HCT116 (cell line): ENCODE results near the gene APOBEC3B. TPM values are rescaled to one million over a fixed set of nuclear protein-coding genes. Genes with fewer than 3 reads are reported as not detected.
"Not testable (repeated sequence)": the region's sequence is repeated elsewhere in the genome, so short reads cannot be mapped to it uniquely, and the experiment has no call there.

Experiments used
- ATAC-seq: fragments of 200-7000 bp; cut with Tn5 transposase; 2 replicates; pipeline ENCODE4 v1.9.1; 2020; ENCODE audit warnings: mild to moderate bottlenecking, moderate library complexity
- BruUV-seq: library from RNA; stranded (reverse); fragments of 400-500 nt; replicated peaks from 2 replicates; lab custom pipeline; 2021; lab: Mats Ljungman, UMichigan
- CTCF ChIA-PET: fragments of 300-600 bp; sonication (Branson Sonifier 250); formaldehyde crosslinking; loops from one replicate; lab custom pipeline; 2021; ENCODE audit warnings: antibody characterized with exemption; lab: Charles Lee
- POLR2A ChIA-PET: fragments of 300-600, 350-600 bp; sonication (Branson Sonifier 250); formaldehyde crosslinking; loops from one replicate; lab custom pipeline; 2021; ENCODE audit warnings: antibody characterized with exemption; lab: Charles Lee
- RAD21 ChIA-PET, 2 experiments: fragments of 300-600 bp; sonication (Branson Sonifier 250); formaldehyde crosslinking; loops; one replicate each; lab custom pipeline; 2023; ENCODE audit warnings: low total read pairs in 2 of 2; ENCODE audit not compliant: uncharacterized antibody in 2 of 2, unreplicated experiment in 2 of 2, low non-redundant PET in 1 of 2; lab: Charles Lee
- DNase-seq: peaks from one replicate; pipeline ENCODE4 v3.0.0-alpha.2; 2010; ENCODE audit warnings: low read depth, low spot score
- H2AFZ ChIP-seq: fragments of 200-600 bp; shearing (Covaris generic), sonication (generic); 2 replicates; pipeline ENCODE4 v1.6.1; 2017; ENCODE audit warnings: low read depth, mixed run types, mixed read lengths, antibody characterized with exemption, low read length; ENCODE audit not compliant: poor library complexity, severe bottlenecking
- H3K27ac ChIP-seq: 2 replicates; pipeline ENCODE4 v1.5.1; 2012; ENCODE audit warnings: low read depth, low read length
- H3K27me3 ChIP-seq: fragments of 200-600 bp; sonication (generic); 2 replicates; pipeline ENCODE4 v1.6.1; 2016; ENCODE audit warnings: mixed run types, low read length, mixed read lengths; ENCODE audit not compliant: insufficient read depth
- H3K36me3 ChIP-seq, 2 experiments: fragments of 200-500 bp in 1 of 2; fragments of 200-600 bp in 1 of 2; sonication (Bioruptor generic) in 1 of 2; sonication (generic) in 1 of 2; 2 replicates each; pipeline versions ENCODE4 v1.5.1 to v1.6.1; 2014 to 2016; ENCODE audit warnings: low read length in 2 of 2, inconsistent platforms in 1 of 2, mixed read lengths in 1 of 2, mixed run types in 1 of 2; ENCODE audit not compliant: insufficient read depth in 2 of 2, control insufficient read depth in 1 of 2
- H3K4me1 ChIP-seq, 2 experiments: fragments of 200-600 bp in 1 of 2; sonication (generic) in 1 of 2; 2 replicates each; pipeline versions ENCODE4 v1.5.1 to v1.6.1; 2012 to 2017; ENCODE audit warnings: low read length in 2 of 2, inconsistent platforms in 1 of 2, mild to moderate bottlenecking in 1 of 2, mixed read lengths in 1 of 2, mixed run types in 1 of 2, moderate library complexity in 1 of 2; ENCODE audit not compliant: insufficient read depth in 2 of 2, control insufficient read depth in 1 of 2
- H3K4me2 ChIP-seq: fragments of 200-600 bp; sonication (generic); 2 replicates; pipeline ENCODE4 v1.6.1; 2017; ENCODE audit warnings: mixed run types, low read length, mixed read lengths
- H3K4me3 ChIP-seq, 2 experiments: fragments of 200-600 bp in 1 of 2; sonication (generic) in 1 of 2; replicated peaks in 1 of 2; 2 replicates each; pipeline ENCODE4 v1.5.1; 2011 to 2016; ENCODE audit warnings: low read length in 2 of 2, control low read depth in 1 of 2, low read depth in 1 of 2, mild to moderate bottlenecking in 1 of 2, mixed read lengths in 1 of 2, mixed run types in 1 of 2
- H3K79me2 ChIP-seq: fragments of 200-600 bp; sonication (generic); 2 replicates; pipeline ENCODE4 v1.6.1; 2017; ENCODE audit warnings: mild to moderate bottlenecking, mixed run types, low read length, moderate library complexity, mixed read lengths; ENCODE audit not compliant: insufficient read depth
- H3K9ac ChIP-seq: fragments of 200-600 bp; sonication (generic); 2 replicates; pipeline ENCODE4 v1.6.1; 2016; ENCODE audit warnings: low read length, mixed read lengths
- H3K9me2 ChIP-seq: fragments of 200-600 bp; sonication (generic), shearing (Covaris generic); 2 replicates; pipeline ENCODE4 v1.6.1; 2017; ENCODE audit warnings: mixed run types, mild to moderate bottlenecking, moderate library complexity; ENCODE audit not compliant: insufficient read depth
- H3K9me3 ChIP-seq, 2 experiments: fragments of 200-500 bp in 1 of 2; fragments of 200-600 bp in 1 of 2; sonication (Bioruptor generic) in 1 of 2; sonication (generic) in 1 of 2; 2 replicates each; pipeline ENCODE4 v1.6.1; 2014 to 2017; ENCODE audit warnings: low read length in 2 of 2, mixed read lengths in 2 of 2, inconsistent platforms in 1 of 2, low read depth in 1 of 2, mild to moderate bottlenecking in 1 of 2, mixed run types in 1 of 2, moderate library complexity in 1 of 2; ENCODE audit not compliant: control insufficient read depth in 1 of 2, insufficient read depth in 1 of 2
- H4K20me1 ChIP-seq: fragments of 200-600 bp; sonication (generic), shearing (Covaris generic); 2 replicates; pipeline ENCODE4 v1.6.1; 2017; ENCODE audit warnings: mixed run types, mild to moderate bottlenecking, moderate library complexity; ENCODE audit not compliant: insufficient read depth
- CEBPB ChIP-seq: IDR thresholded peaks from 2 replicates; pipeline ENCODE4 v1.6.1; 2012; ENCODE audit warnings: low read depth
- CTCF ChIP-seq, 3 experiments: fragments of 200-600 bp in 1 of 3; sonication (generic) in 1 of 3; IDR thresholded peaks in 2 of 3; conservative IDR thresholded peaks in 1 of 3; 2 replicates each; pipeline ENCODE4 v1.5.1; 2012 to 2017; ENCODE audit warnings: low read depth in 2 of 3, low read length in 2 of 3, antibody characterized with exemption in 1 of 3, borderline replicate concordance in 1 of 3, control low read depth in 1 of 3, mild to moderate bottlenecking in 1 of 3, mixed read lengths in 1 of 3, mixed run types in 1 of 3, moderate library complexity in 1 of 3; ENCODE audit not compliant: insufficient read depth in 1 of 3
- ELF1 ChIP-seq: IDR thresholded peaks from 2 replicates; pipeline ENCODE4 v1.6.1; 2012; ENCODE audit warnings: low read depth, borderline replicate concordance
- EZH2 ChIP-seq: fragments of 200-600 bp; sonication (generic); IDR thresholded peaks from 2 replicates; pipeline ENCODE4 v1.6.1; 2017; ENCODE audit warnings: antibody characterized with exemption, mixed run types
- EZH2phosphoT487 ChIP-seq: fragments of 200-600 bp; IDR thresholded peaks from 2 replicates; pipeline ENCODE4 v1.6.1; 2018; ENCODE audit warnings: antibody characterized with exemption, borderline replicate concordance
- JUND ChIP-seq: IDR thresholded peaks from 2 replicates; pipeline ENCODE4 v1.6.1; 2012
- POLR2A ChIP-seq: IDR thresholded peaks from 2 replicates; pipeline ENCODE4 v1.7.0; 2011; ENCODE audit warnings: borderline replicate concordance; ENCODE audit not compliant: insufficient read depth, insufficient read length; ENCODE audit errors: extremely low read depth
- POLR2AphosphoS5 ChIP-seq: IDR thresholded peaks from 2 replicates; pipeline ENCODE4 v1.6.1; 2011; ENCODE audit warnings: mild to moderate bottlenecking, low read depth, low read length, moderate library complexity
- RAD21 ChIP-seq: IDR thresholded peaks from 2 replicates; pipeline ENCODE4 v1.6.1; 2012; ENCODE audit warnings: low read depth, mild to moderate bottlenecking
- SP1 ChIP-seq: IDR thresholded peaks from 2 replicates; pipeline ENCODE4 v1.6.1; 2012; ENCODE audit warnings: low read depth
- TCF7L2 ChIP-seq: IDR thresholded peaks from 2 replicates; pipeline ENCODE4 v1.7.0; 2011; ENCODE audit warnings: borderline replicate concordance, inconsistent platforms; ENCODE audit not compliant: insufficient read depth, insufficient read length; ENCODE audit errors: extremely low read depth
- YY1 ChIP-seq: IDR thresholded peaks from 2 replicates; pipeline ENCODE4 v1.6.1; 2011; ENCODE audit warnings: low read length, low read depth, moderate library complexity, mild to moderate bottlenecking; ENCODE audit not compliant: insufficient replicate concordance; ENCODE audit errors: extremely low read depth
- ZBTB33 ChIP-seq: IDR thresholded peaks from 2 replicates; pipeline ENCODE4 v1.6.1; 2011; ENCODE audit warnings: mild to moderate bottlenecking, low read length, moderate library complexity; ENCODE audit not compliant: insufficient replicate concordance; ENCODE audit errors: extremely low read depth
- ZNF274 ChIP-seq: fragments of 200-500 bp; sonication (Bioruptor generic); IDR thresholded peaks from 2 replicates; pipeline ENCODE4 v1.6.1; 2014; ENCODE audit warnings: mild to moderate bottlenecking, low read depth, low read length, inconsistent platforms
- intact Hi-C: fragments of 100-400 bp; cut with micrococcal nuclease; formaldehyde crosslinking; loops from 2 replicates; pipeline ENCODE4 v1.10.0; 2022
- total RNA-seq: library from RNA; stranded (reverse); gene quantifications from one replicate; pipeline ENCODE4 v1.2.1, GENCODE V29; 2021; ENCODE audit not compliant: unreplicated experiment

APOBEC3B gene
- total RNA-seq, 1 experiment from 2014 or later: 10.3 TPM

DNA sequence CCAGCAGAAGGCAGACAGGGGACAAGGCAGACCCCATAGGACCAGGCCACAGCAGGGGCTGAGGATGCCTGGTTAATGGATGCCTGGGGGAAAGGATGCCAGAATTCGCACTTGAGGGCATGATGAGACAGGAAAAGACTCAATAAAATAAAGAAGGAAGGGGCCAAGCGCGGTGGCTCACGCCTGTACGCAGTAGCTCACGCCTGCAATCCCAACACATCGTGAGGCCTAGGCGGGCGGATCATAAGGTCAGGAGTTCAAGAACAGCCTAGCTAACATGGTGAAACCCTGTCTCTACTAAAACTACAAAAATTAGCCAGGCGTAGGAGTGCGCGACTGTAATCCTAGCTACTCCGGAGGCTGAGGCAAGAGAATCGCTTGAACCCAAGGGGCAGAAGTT lies 48.6 kb downstream of the APOBEC3B start:
- H3K4me3 ChIP-seq: no peak overlapping the region
- no peaks in the 10 kb centered on the region for H3K9me2 ChIP-seq
- H3K36me3 ChIP-seq: no peaks in the 10 kb centered on the region
- CTCF ChIA-PET: no interaction called here
- no peak for TF ChIP-seq CEBPB
- TF ChIP-seq SP1: no peak
- no peak for TF ChIP-seq RAD21
- no peak for TF ChIP-seq ZBTB33
- TF ChIP-seq ZNF274: no peak
- TF ChIP-seq POLR2A: no peak
- TF ChIP-seq CTCF (IDR thresholded peaks at IDR 0.05 in 2 of 3, conservative IDR thresholded peaks at IDR 0.05 in 1 of 3; ENCODE audit: borderline replicate concordance in 1 of 3, insufficient read depth in 1 of 3, low read depth in 2 of 3, low read length in 2 of 3): no peak
- no peak for TF ChIP-seq TCF7L2
- TF ChIP-seq EZH2: no peak
- TF ChIP-seq ELF1: no peak
- TF ChIP-seq JUND: no peak
- TF ChIP-seq EZH2phosphoT487: no peak
- TF ChIP-seq POLR2AphosphoS5: no peak
- no peak for TF ChIP-seq YY1
- TF ChIP-seq, all 23 proteins: peak for 0
- intact Hi-C loops: no loop called here
- Histone ChIP-seq H3K27ac (no peak overlapping the region), H3K79me2 (no peaks in the 10 kb centered on the region), H4K20me1 (no peaks in the 10 kb centered on the region), H3K4me1 (no peaks in the 10 kb centered on the region), H3K9me3 (no peaks in the 10 kb centered on the region), H3K9ac (no peak overlapping the region), H3K27me3 (no peaks in the 10 kb centered on the region), H3K4me2 (no peak overlapping the region), H2AFZ (no peak overlapping the region)
- DNase-seq (no peak), ATAC-seq (no peak)
- BruUV-seq: no TSS peak
- ChIA-PET POLR2A (no interaction called here), RAD21 (no interaction called here)

GRCh38 chr22:39031434-39032295 lies 49.5 kb downstream of the APOBEC3B start:
- H3K9ac ChIP-seq, DNase-seq, CTCF ChIA-PET, H3K27me3 ChIP-seq, H3K4me2 ChIP-seq, H3K36me3 ChIP-seq, POLR2A ChIA-PET, H3K4me1 ChIP-seq, H3K27ac ChIP-seq, ATAC-seq, H4K20me1 ChIP-seq, H3K9me3 ChIP-seq, intact Hi-C loops, H3K79me2 ChIP-seq, RAD21 ChIA-PET, H3K4me3 ChIP-seq, H3K9me2 ChIP-seq, H2AFZ ChIP-seq, BruUV-seq: not testable (repeated sequence)
